GM19372 (cell line): Measurements from ENCODE around the gene KRTAP2-1.
"Not testable (repeated sequence)": the region's sequence is repeated elsewhere in the genome, so short reads cannot be mapped to it uniquely, and the experiment has no call there.

Source experiments
- ATAC-seq: cut with Tn5 transposase; IDR thresholded peaks from one replicate; pipeline ENCODE4 v1.9.1; 2021; ENCODE audit warnings: mild to moderate bottlenecking, low read depth, moderate library complexity; ENCODE audit not compliant: unreplicated experiment

The KRTAP2-1 gene

DNA sequence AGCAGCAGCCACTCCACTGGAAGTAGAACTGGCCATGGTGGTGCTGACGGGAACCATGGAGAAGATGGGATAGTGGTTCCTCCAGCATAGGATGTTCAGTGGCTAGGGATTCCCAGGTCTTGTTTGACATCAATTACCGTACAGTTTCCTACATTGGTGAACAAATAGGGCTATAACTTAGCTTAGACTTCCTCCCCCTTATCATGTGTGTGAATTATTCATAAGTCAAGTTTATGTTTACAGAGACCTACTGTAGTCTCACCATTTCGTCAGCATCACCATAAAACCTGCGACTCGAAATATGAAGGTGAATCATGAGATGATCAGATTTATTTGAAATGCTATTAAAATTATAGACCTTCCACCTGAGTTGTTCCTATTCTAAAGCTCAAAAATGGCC lies 11.6 kb upstream of the KRTAP2-1 start:
- no peak for ATAC-seq

GRCh38 chr17:41057547-41057946 lies 10.4 kb upstream of the KRTAP2-1 start:
- no peak for ATAC-seq

GRCh38 chr17:41055130-41055529 lies 8.0 kb upstream of the KRTAP2-1 start, which contains the start of gene KRTAP2-2:
Gene KRTAP2-2, minus strand, starts transcription at chr17:41055230. Its CDS starts 19 bp downstream, at chr17:41055211.
- not testable (repeated sequence) for ATAC-seq

DNA sequence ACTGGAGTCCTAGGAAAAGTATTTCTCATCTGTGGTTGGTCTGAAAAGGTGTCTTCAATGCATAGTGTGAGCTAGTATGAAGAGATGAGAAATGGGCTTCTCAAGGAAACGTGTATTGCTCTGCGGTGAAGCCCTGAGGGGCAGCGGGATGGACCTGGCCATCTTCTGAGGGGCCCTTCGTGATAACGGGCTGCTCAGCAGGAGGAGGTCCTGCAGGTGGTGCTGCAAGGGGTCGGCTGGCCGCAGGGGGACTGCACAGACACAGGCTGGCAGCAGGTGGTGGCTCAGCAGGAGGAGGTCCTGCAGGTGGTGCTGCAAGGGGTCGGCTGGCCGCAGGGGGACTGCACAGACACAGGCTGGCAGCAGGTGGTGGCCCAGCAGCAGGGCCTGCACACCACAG lies 7.4 kb upstream of the KRTAP2-1 start:
- not testable (repeated sequence) for ATAC-seq

- no peak for ATAC-seq
Observed at GRCh38 chr17:41054025-41054424, 6.9 kb upstream of the KRTAP2-1 start.

DNA sequence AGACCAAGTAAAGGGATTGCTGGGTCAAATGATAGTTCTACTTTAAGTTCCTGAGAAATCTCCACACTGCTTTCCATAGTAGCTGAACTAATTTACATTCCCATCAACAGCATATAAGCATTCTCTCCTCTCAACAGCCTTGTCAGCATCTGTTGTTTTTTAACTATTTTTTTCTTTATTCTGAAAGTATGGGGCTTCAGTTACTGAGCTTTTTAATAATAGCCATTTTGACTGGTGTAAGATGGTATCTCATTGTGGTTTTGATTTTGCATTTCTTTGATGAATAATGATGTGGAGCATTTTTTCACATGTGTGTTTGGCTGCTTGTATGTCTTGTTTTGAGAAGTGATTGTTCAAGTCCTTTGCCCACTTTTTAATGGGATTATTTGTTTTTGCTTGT lies 5.5 kb upstream of the KRTAP2-1 start:
- no peak for ATAC-seq

GRCh38 chr17:41049110-41049509 lies 2.0 kb upstream of the KRTAP2-1 start:
- ATAC-seq = no peak

DNA sequence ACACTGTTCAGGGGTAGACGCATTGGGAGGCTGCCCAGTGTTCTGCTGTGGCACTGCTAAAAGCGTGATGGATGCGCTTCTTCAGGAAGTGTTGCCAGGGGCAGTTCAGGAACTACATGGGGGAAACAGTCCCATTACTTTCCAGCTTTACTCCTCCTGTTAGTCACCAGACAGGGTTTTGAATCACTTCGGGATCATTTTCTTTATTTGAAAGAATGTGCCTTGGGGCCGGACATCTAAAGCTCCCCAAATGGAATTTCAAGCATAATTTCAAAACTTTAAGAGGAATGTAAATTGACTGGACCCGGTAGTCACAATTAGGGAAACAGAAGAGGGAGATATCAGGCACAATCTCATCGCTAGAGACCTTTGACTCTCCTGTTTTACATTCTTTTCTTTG lies 1.3 kb upstream of the KRTAP2-1 start:
- no peak for ATAC-seq

- ATAC-seq = no peak
Observed at GRCh38 chr17:41042953-41043352, 4.2 kb downstream of the KRTAP2-1 start.

DNA sequence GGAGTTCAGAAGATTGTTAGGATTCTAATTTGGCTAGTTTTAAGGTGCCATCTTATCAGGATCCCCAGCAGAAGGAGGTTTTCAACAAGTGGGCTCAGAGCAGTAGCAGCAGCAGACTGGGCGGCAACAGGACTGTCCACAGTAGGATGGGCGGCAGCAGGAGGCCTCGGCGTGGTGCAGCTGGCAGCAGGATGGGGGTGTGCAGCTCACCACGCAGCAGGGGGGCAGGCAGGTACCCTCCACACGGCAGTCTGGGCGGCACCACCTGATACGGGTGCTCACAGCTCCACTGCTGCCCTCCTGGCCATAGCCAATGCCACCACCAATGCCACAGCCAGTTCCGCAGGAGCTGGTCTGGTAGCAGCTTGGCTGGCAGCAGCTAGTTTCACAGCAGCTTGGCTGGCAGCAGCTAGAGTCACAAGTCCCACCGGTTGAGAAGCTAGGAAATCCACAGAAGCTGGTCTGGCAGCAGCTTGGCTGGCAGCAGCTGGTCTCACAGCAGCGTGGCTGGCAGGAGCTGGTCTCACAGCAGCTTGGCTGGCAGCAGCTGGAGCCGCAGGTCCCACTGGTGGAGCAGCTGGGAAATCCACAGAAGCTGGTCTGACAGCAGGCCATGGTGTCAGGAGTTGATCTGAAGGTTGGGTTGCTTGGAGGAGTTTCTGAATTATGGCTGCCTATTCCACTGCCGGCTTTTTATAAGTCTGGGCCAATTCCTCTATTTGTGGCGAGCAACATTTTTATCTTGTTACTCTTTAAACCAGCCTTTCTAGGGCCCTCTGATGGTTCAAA lies 6.1 kb downstream of the KRTAP2-1 start, which contains the start of gene KRTAP1-1:
TSS of gene KRTAP1-1 (minus strand) at position 668 of the 789 bp plus-strand sequence. CDS start at position 615, 53 bp downstream.
- not testable (repeated sequence) for ATAC-seq

- ATAC-seq = no peak
Observed at GRCh38 chr17:41037853-41038350, 9.2 kb downstream of the KRTAP2-1 start.

- ATAC-seq = not testable (repeated sequence)
Observed at GRCh38 chr17:41034346-41034935, 12.7 kb downstream of the KRTAP2-1 start, which contains the start of gene KRTAP1-3. Gene KRTAP1-3, minus strand, starts transcription at chr17:41034874. Its CDS starts 53 bp downstream, at chr17:41034821.

DNA sequence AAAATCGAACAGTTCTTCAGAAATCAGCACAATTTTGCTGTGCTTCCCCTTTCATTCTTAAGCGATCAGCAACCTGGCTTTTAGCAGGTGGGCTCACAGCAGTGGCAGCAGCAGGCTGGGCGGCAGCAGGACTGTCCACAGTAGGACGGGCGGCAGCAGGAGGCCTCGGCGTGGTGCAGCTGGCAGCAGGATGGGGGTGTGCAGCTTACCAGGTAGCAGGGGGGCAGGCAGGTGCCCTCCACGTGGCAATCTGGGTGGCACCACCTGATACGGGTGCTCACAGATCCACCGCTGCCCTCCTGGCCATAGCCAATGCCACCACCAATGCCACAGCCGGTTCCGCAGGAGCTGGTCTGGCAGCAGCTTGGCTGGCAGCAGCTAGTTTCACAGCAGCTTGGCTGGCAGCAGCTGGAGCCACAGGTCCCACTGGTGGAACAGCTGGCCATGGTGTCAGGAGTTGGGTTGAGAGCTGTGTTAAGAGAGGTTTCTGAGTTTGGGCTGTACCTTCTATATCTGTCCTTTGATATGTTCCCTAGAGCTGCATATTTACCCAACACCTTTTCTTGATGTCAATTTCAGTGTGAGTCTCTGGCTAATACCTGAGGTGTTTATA lies 17.4 kb downstream of the KRTAP2-1 start, which contains the start of gene KRTAP1-4:
TSS of gene KRTAP1-4 (minus strand) at position 563 of the 613 bp plus-strand sequence. CDS start at position 446, 117 bp downstream.
- ATAC-seq = no peak

GRCh38 chr17:41026715-41027471 lies 20.2 kb downstream of the KRTAP2-1 start, which contains the start of gene KRTAP1-5:
Gene KRTAP1-5, minus strand, starts transcription at chr17:41027208. Its CDS starts 53 bp downstream, at chr17:41027155.
- ATAC-seq = no peak

DNA sequence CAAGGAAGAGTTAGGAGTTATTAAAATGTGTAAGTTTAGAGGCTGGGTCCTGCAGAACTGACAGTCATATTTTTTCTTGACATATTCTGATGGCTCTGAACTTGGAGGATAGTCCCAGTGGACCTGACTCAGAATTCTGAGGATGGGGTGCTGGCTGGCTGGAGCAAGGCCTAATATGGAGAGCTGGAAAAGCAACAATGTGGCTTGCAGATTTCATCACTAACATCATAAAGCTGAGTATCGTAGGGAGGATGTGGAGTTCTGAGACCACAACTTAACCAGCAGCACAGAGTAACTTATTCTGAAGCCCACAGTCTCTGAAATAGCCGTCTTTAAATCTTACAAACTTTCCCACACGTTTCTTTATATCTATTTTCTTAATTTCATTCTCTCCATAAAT lies 22.4 kb downstream of the KRTAP2-1 start:
- no peak for ATAC-seq

DNA sequence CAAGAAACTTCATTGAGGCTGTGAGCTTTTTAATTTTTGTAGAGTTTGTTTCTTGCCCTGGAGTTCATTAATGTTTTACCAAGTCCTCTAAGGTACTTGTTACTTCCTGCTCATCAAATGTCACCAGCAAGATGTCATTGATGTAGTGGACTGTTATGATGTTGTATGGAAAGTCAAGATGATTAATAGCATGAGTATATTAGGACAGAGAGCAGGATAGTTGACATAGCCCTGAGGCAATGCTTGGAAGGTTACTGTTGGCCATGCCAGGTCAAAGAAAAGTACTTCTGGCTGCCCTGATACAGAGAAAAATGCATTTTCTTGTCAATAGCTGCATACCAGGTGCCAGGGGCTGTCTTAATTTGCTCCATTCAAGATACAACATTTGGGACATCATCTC lies 26.8 kb downstream of the KRTAP2-1 start:
- no peak for ATAC-seq

GRCh38 chr17:41019415-41019814 lies 27.7 kb downstream of the KRTAP2-1 start:
- ATAC-seq = no peak

GRCh38 chr17:41018541-41018940 lies 28.6 kb downstream of the KRTAP2-1 start:
- ATAC-seq = no peak

GRCh38 chr17:41016578-41017215 lies 30.4 kb downstream of the KRTAP2-1 start:
- no peak for ATAC-seq

GRCh38 chr17:41015454-41015853 lies 31.7 kb downstream of the KRTAP2-1 start:
- no peak for ATAC-seq
